ENCODE data around the gene RGS9.

- TF ChIP-seq CTCF (IDR thresholded peaks at IDR 0.05), result no peak
- no peak for TF ChIP-seq ZFX (IDR thresholded peaks at IDR 0.05; ENCODE audit: borderline replicate concordance)
These were observed 46.6 kb downstream of the RGS9 start for GRCh38 chr17:65183736-65184135.
